Measurements from ENCODE around the gene AQP6.

Gene AQP6

GRCh38 chr12:49956663-49957569, 15.8 kb upstream of the AQP6 start:
- DNase-seq (ENCODE audit: low spot score), result no peak

- DNase-seq (ENCODE audit: low spot score), result no peak
Observed at GRCh38 chr12:49957570-49957967, 15.2 kb upstream of the AQP6 start.

- DNase-seq (ENCODE audit: low spot score), result no peak
Observed at GRCh38 chr12:49959685-49960473, 12.9 kb upstream of the AQP6 start.

GRCh38 chr12:49960474-49961110, 12.2 kb upstream of the AQP6 start:
- no peak for DNase-seq (ENCODE audit: low spot score)

- no peak for DNase-seq (ENCODE audit: low spot score)
Observed at GRCh38 chr12:49961111-49961922, 11.4 kb upstream of the AQP6 start, which contains the start of gene AQP5. Gene AQP5, plus strand, starts transcription at chr12:49961872. Its CDS starts 146 bp downstream, at chr12:49962018.

GRCh38 chr12:49961993-49962764, 10.6 kb upstream of the AQP6 start:
- DNase-seq (ENCODE audit: low spot score), result no peak

- peak; percentile 45 for DNase-seq (ENCODE audit: low spot score)
Observed at GRCh38 chr12:49962861-49963765, 9.6 kb upstream of the AQP6 start.

- DNase-seq (ENCODE audit: low spot score), result no peak
Observed at GRCh38 chr12:49963976-49964815, 8.6 kb upstream of the AQP6 start.

- no peak for DNase-seq (ENCODE audit: low spot score)
Observed at GRCh38 chr12:49964849-49965624, 7.7 kb upstream of the AQP6 start.

GRCh38 chr12:49965836-49966235, 6.9 kb upstream of the AQP6 start:
- DNase-seq (ENCODE audit: low spot score), result no peak

GRCh38 chr12:49966511-49967041, 6.2 kb upstream of the AQP6 start:
- no peak for DNase-seq (ENCODE audit: low spot score)

GRCh38 chr12:49967042-49967776, 5.5 kb upstream of the AQP6 start:
- DNase-seq (ENCODE audit: low spot score), result peak; percentile 95

GRCh38 chr12:49967777-49968250, 4.9 kb upstream of the AQP6 start:
- no peak for DNase-seq (ENCODE audit: low spot score)

- DNase-seq (ENCODE audit: low spot score), result no peak
Observed at GRCh38 chr12:49968471-49968870, 4.3 kb upstream of the AQP6 start.

GRCh38 chr12:49969027-49969426, 3.7 kb upstream of the AQP6 start:
- DNase-seq (ENCODE audit: low spot score), result peak; percentile 89

- DNase-seq (ENCODE audit: low spot score), result no peak
Observed at GRCh38 chr12:49969651-49970429, 2.9 kb upstream of the AQP6 start.
